Measurements from ENCODE around the gene VAV2.

VAV2 gene

GRCh38 chr9:133715295-133715865 is 276.7 kb downstream of the VAV2 start:
- DNase-seq (ENCODE audit: low read depth in 1 of 2, low spot score in 1 of 2), result no peak

DNA sequence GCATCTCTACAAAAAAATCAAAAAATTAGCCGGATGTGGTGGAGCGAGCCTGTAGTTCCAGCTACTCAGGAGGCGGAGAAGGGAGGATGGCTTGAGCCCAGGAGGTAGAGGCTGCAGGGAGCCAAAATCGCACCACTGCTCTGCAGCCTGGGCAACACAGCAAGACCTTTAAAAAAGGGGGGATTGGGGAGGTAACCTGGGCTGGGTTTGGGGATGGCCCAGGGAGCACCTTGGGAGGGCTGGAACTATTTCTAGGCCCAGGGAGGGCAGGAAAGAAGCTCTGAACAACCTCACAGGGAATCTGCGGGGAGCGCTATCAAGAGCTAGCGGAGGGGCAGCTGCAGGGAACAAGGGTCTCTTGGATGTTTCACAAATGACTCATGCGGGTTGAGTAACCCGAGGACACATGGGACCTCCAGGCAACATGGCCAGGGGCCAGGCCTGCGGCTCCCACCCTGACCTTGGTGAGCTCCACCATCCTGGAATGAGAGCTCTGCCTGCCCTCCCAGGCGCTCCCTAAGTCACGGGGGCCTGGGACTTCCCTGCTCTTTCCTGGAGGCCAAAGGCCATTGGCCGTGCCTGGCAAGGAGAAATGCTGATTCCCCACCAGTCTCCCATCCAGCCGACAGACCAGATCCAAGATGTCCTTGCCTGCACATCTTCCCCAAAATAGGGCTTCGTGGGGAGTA is 277.4 kb downstream of the VAV2 start:
- no peak for DNase-seq (ENCODE audit: low read depth in 1 of 2, low spot score in 1 of 2)

DNA sequence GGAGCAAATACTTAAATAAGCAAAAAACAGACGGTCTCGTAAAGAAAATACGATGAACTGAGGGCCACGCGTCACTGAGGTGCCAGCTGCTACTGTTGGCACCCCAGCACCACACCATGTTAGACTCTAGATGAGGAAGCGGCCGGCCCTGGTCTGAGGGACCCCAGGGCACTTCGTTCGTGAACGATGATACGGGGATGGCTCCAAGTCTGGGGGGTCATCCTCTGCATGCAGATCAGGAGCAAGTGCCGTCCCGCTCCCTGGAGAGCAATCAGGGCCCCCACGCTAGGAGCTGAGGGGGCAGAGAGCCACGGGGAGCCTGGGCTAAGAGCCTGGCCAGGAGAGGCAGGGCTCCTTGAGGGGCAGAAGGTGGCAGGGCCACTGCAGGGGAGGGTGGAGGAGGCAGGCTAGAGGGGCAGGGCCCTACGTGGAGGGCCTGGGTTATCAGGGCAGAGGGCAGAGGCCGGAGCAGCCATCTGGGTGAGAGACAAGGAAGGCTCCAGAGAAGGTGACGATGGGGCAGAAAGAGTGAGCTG is 278.1 kb downstream of the VAV2 start:
- DNase-seq (ENCODE audit: low read depth in 1 of 2, low spot score in 1 of 2), result no peak

DNA sequence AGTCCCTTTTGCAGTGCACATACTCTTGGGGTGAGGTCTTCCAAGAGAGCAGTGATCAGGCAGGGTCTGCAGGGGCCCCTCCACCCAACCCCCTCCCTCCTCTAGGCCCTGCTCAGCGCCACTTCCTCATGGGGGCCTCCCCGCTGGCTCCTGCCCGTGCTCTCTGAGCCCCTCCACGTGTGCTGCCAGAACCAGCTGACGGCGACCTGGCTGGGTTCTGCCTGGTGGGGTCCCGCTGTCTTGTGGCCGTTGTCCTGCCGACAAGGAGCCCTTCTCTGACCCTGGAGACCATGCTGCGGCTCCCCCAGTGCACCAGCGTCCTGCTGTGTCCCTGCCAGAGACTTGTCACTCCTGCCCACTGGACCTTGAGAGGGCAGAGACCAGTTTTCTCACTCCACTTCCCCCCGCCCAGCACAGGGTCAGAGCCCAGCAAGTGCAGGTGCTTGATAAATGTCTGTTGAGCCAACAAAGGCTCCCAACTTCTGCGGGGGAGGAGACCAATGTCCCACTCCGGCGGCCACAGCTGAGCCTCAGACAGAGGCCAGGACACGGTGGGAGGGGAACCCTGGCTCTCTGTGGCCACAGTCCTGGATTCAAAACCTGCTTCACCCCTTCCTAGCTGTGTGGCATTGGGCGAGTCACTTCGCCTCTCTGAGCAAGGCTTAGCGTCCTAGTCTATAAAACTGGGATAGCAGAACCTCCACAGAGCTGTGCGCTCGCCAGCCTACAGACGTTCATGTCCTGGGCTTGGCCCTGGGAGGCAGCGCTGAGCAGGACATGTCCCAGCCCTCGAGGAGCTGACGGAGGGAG is 278.8 kb downstream of the VAV2 start:
- no peak for DNase-seq (ENCODE audit: low read depth in 1 of 2, low spot score in 1 of 2)

- no peak for DNase-seq (ENCODE audit: low read depth in 1 of 2, low spot score in 1 of 2)
These were observed 279.7 kb downstream of the VAV2 start for GRCh38 chr9:133712221-133713100.

Data from stimulated activated CD4-positive, alpha-beta T cell treated with anti-CD3 and anti-CD28 coated beads, Interleukin-15, amount 100 ng/mL, for 1 hour (primary cell).